ENCODE results near the gene PLCB4. TPM values are rescaled to one million over a fixed set of nuclear protein-coding genes. Genes with fewer than 3 reads are reported as not detected.

PLCB4 gene
- total RNA-seq, 1 experiment from 2014 or later, result 12.9 TPM

DNA sequence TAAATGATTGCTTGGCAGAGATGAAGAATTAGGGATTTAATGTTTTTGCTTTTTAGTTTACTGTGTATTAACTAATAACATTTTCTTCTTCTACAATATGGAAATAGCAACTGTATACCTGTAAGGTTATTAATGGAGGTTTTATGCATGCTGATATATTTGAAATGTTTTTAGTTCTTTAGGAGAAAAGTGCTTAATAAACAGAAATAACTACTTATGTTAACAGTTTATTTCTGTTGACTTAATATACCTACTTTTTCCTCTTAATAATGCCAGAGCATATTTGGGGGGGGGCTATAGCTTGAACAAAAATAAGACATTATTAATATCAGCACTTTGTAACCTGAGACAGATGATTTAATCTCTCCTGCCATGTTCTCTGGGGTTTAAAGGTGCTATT, 33.6 kb downstream of the PLCB4 start:
- no peak for DNase-seq
- no TSS peak for BruUV-seq (replicated peaks)
- H3K9me3 Mint-ChIP-seq (ENCODE audit: low read depth, unreplicated experiment), result no peaks in the 10 kb centered on the region
- no peaks in the 10 kb centered on the region for H3K4me1 Mint-ChIP-seq (ENCODE audit: low read depth, unreplicated experiment)
- intact Hi-C loops (cut with micrococcal nuclease; ENCODE audit: unreplicated experiment), result no loop called here
- CTCF ChIA-PET, result no interaction called here
- H3K27ac Mint-ChIP-seq (ENCODE audit: unreplicated experiment), result no peak overlapping the region
- TF ChIP-seq, protein P1, sequence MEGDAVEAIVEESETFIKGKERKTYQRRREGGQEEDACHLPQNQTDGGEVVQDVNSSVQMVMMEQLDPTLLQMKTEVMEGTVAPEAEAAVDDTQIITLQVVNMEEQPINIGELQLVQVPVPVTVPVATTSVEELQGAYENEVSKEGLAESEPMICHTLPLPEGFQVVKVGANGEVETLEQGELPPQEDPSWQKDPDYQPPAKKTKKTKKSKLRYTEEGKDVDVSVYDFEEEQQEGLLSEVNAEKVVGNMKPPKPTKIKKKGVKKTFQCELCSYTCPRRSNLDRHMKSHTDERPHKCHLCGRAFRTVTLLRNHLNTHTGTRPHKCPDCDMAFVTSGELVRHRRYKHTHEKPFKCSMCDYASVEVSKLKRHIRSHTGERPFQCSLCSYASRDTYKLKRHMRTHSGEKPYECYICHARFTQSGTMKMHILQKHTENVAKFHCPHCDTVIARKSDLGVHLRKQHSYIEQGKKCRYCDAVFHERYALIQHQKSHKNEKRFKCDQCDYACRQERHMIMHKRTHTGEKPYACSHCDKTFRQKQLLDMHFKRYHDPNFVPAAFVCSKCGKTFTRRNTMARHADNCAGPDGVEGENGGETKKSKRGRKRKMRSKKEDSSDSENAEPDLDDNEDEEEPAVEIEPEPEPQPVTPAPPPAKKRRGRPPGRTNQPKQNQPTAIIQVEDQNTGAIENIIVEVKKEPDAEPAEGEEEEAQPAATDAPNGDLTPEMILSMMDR (IDR thresholded peaks at IDR 0.05; ENCODE audit: unreplicated experiment), result no peak
- no peaks in the 10 kb centered on the region for H3K27me3 Mint-ChIP-seq (ENCODE audit: unreplicated experiment)
- H3K4me3 Mint-ChIP-seq (ENCODE audit: low read depth, unreplicated experiment), result no peak overlapping the region
- H3K36me3 Mint-ChIP-seq (ENCODE audit: insufficient read depth, unreplicated experiment), result no peaks in the 10 kb centered on the region

DNA sequence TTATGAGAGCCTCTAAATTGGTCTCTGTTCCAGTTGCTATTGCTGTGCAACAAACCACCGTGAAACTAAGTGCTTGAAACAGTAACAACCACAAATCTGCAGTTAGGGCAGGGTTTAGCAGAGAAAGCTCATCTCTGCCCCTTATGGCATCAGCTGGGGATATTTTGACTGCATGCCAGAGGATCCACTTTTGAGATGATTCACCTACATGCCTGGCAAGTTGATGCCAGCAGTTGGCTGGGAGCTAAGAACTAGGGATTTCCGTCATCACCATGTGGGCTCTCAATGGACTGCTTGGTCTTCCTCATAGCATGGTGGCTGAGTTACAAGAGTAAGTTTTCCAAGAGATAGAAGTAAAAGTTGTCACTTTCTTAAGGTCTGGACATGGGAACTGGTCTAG, 35.1 kb downstream of the PLCB4 start:
- Mint-ChIP-seq H3K9me3 (ENCODE audit: low read depth, unreplicated experiment) (no peaks in the 10 kb centered on the region), H3K27ac (ENCODE audit: unreplicated experiment) (no peak overlapping the region), H3K4me3 (ENCODE audit: low read depth, unreplicated experiment) (no peak overlapping the region), H3K4me1 (ENCODE audit: low read depth, unreplicated experiment) (no peaks in the 10 kb centered on the region), H3K36me3 (ENCODE audit: insufficient read depth, unreplicated experiment) (no peaks in the 10 kb centered on the region), H3K27me3 (ENCODE audit: unreplicated experiment) (no peaks in the 10 kb centered on the region)
- CTCF ChIA-PET, result no interaction called here
- TF ChIP-seq, protein P1 (IDR thresholded peaks at IDR 0.05; ENCODE audit: unreplicated experiment), result no peak
- no peak for DNase-seq
- no TSS peak for BruUV-seq (replicated peaks)
- intact Hi-C loops (cut with micrococcal nuclease; ENCODE audit: unreplicated experiment), result no loop called here

GRCh38 chr20:9108260-9108659, 39.4 kb downstream of the PLCB4 start:
- Mint-ChIP-seq H3K4me3 (ENCODE audit: low read depth, unreplicated experiment) (no peak overlapping the region), H3K9me3 (ENCODE audit: low read depth, unreplicated experiment) (no peaks in the 10 kb centered on the region), H3K36me3 (ENCODE audit: insufficient read depth, unreplicated experiment) (no peaks in the 10 kb centered on the region), H3K27me3 (ENCODE audit: unreplicated experiment) (no peaks in the 10 kb centered on the region), H3K27ac (ENCODE audit: unreplicated experiment) (no peak overlapping the region), H3K4me1 (ENCODE audit: low read depth, unreplicated experiment) (no peaks in the 10 kb centered on the region)
- BruUV-seq (replicated peaks), result no TSS peak
- DNase-seq, result no peak
- CTCF ChIA-PET, result no interaction called here
- intact Hi-C loops (cut with micrococcal nuclease; ENCODE audit: unreplicated experiment), result no loop called here
- TF ChIP-seq, protein P1 (IDR thresholded peaks at IDR 0.05; ENCODE audit: unreplicated experiment), result no peak

- no peak for DNase-seq
- CTCF ChIA-PET, result no interaction called here
- Mint-ChIP-seq H3K4me1 (ENCODE audit: low read depth, unreplicated experiment) (no peaks in the 10 kb centered on the region), H3K36me3 (ENCODE audit: insufficient read depth, unreplicated experiment) (no peaks in the 10 kb centered on the region), H3K4me3 (ENCODE audit: low read depth, unreplicated experiment) (no peak overlapping the region), H3K9me3 (ENCODE audit: low read depth, unreplicated experiment) (no peaks in the 10 kb centered on the region), H3K27me3 (ENCODE audit: unreplicated experiment) (no peaks in the 10 kb centered on the region), H3K27ac (ENCODE audit: unreplicated experiment) (no peak overlapping the region)
- TF ChIP-seq, protein P1 (IDR thresholded peaks at IDR 0.05; ENCODE audit: unreplicated experiment), result no peak
- BruUV-seq (replicated peaks), result no TSS peak
- intact Hi-C loops (cut with micrococcal nuclease; ENCODE audit: unreplicated experiment), result no loop called here
These were observed 40.7 kb downstream of the PLCB4 start for GRCh38 chr20:9109566-9109965.

DNA sequence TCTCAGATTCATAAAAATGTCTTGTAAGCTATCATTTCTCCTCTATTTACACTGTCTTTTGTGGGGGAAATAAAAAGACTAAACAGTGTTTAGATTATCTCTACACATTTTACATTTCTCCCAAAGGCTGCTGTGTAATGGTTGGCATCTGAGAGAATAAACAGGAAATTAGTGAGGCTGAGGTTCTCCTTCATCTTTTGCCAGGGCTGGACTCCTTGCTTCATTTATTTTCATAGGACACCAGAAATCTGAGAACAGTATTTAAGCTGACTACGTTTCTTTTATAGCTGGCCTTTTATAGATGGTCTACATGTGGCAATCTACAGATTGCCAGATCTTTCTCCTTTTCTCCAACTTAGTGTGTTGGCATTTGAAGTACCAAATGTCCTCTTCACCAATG, 41.5 kb downstream of the PLCB4 start:
- Mint-ChIP-seq H3K36me3 (ENCODE audit: insufficient read depth, unreplicated experiment) (no peaks in the 10 kb centered on the region), H3K4me3 (ENCODE audit: low read depth, unreplicated experiment) (no peak overlapping the region), H3K27ac (ENCODE audit: unreplicated experiment) (no peak overlapping the region), H3K4me1 (ENCODE audit: low read depth, unreplicated experiment) (no peaks in the 10 kb centered on the region), H3K9me3 (ENCODE audit: low read depth, unreplicated experiment) (no peaks in the 10 kb centered on the region), H3K27me3 (ENCODE audit: unreplicated experiment) (no peaks in the 10 kb centered on the region)
- DNase-seq, result no peak
- TF ChIP-seq, protein P1 (IDR thresholded peaks at IDR 0.05; ENCODE audit: unreplicated experiment), result no peak
- intact Hi-C loops (cut with micrococcal nuclease; ENCODE audit: unreplicated experiment), result no loop called here
- CTCF ChIA-PET, result no interaction called here
- no TSS peak for BruUV-seq (replicated peaks)
